ENCODE measurements around the gene PPP2R1B. TPM values are rescaled to one million over a fixed set of nuclear protein-coding genes. Genes with fewer than 3 reads are reported as not detected.
"Not testable (repeated sequence)": the region's sequence is repeated elsewhere in the genome, so short reads cannot be mapped to it uniquely, and the experiment has no call there.

Gene PPP2R1B
- total RNA-seq, 1 experiment from 2014 or later: 105 TPM

GRCh38 chr11:111718436-111718835 is 47.8 kb downstream of the PPP2R1B start:
- Histone ChIP-seq H3K27ac (ENCODE audit: insufficient read length, low read depth, low read length) (no peak overlapping the region), H3K23me2 (ENCODE audit: insufficient read length, low read depth, low read length, poor library complexity, severe bottlenecking) (no peaks in the 10 kb centered on the region), H3K18ac (ENCODE audit: insufficient read length, low read depth, low read length) (no peak overlapping the region), H2BK5ac (ENCODE audit: insufficient read length, low read length) (no peak overlapping the region), H4K5ac (ENCODE audit: insufficient read length, low read depth, low read length) (no peak overlapping the region), H3K14ac (ENCODE audit: insufficient read depth, low read length) (no peak overlapping the region), H2AK5ac (ENCODE audit: insufficient read length, low read length) (no peak overlapping the region), H4K91ac (ENCODE audit: insufficient read length, low read depth, low read length) (no peak overlapping the region), H2AFZ (ENCODE audit: low read length) (no peak overlapping the region), H2BK120ac (ENCODE audit: low read depth, low read length, poor library complexity, severe bottlenecking) (no peak overlapping the region), H3K4me2 (ENCODE audit: insufficient read depth, insufficient read length, low read length) (no peak overlapping the region), H3K9ac (ENCODE audit: extremely low read depth, insufficient read length, low read length) (no peak overlapping the region), H2BK12ac (ENCODE audit: insufficient read length, low read depth, low read length) (no peak overlapping the region), H3K79me1 (ENCODE audit: insufficient read depth, low read depth, low read length, poor library complexity, severe bottlenecking) (no peaks in the 10 kb centered on the region), H3K56ac (ENCODE audit: insufficient read length, low read depth, low read length) (no peak overlapping the region), H3K4ac (ENCODE audit: low read depth, low read length) (no peak overlapping the region), H3T11ph (ENCODE audit: low read length) (no peak overlapping the region), H3K23ac (ENCODE audit: insufficient read length, low read depth, low read length) (no peak overlapping the region), H3K27me3 (ENCODE audit: insufficient read depth, low read length) (no peaks in the 10 kb centered on the region), H4K8ac (replicated peaks; ENCODE audit: insufficient read length, low read depth, low read length) (no peak overlapping the region), H2BK20ac (ENCODE audit: low read depth, low read length, poor library complexity, severe bottlenecking) (no peak overlapping the region), H4K20me1 (ENCODE audit: control insufficient read depth, insufficient read depth, insufficient read length) (no peaks in the 10 kb centered on the region), H3K9me3 (ENCODE audit: control insufficient read depth, low read depth, low read length) (no peaks in the 10 kb centered on the region), H3K4me1 (ENCODE audit: insufficient read depth, low read length) (no peaks in the 10 kb centered on the region; the same call in 1 of the 2 replicates), H2BK15ac (ENCODE audit: low read depth, low read length) (no peak overlapping the region), H3K79me2 (ENCODE audit: insufficient read depth, low read length) (no peaks in the 10 kb centered on the region)
- WGBS (ENCODE audit: extremely low coverage, insufficient read length, low lambda C conversion rate): no CpG with 5 or more reads among the region's 6 CpGs
- H3K27ac Mint-ChIP-seq: peak overlapping the region; percentile 3 to 57 (median 28); a peak in 5 of 7 replicates
- no peak overlapping the region for H3K4me3 Mint-ChIP-seq
- H3K4me1 Mint-ChIP-seq: peaks cover 17 to 22% of the 10 kb centered on the region in 2 experiments
- H3K27me3 Mint-ChIP-seq (ENCODE audit: low read depth): no peaks in the 10 kb centered on the region
- no peaks in the 10 kb centered on the region for H3K9me3 Mint-ChIP-seq
- TF ChIP-seq CTCF (conservative IDR thresholded peaks at IDR 0.05): no peak
- peaks cover 9 to 43% (median 28%) of the 10 kb centered on the region in 3 experiments; a peak in 6 of 7 replicates for H3K36me3 Mint-ChIP-seq (ENCODE audit: insufficient read depth in 1 of 3, low read depth in 3 of 3)
- DNase-seq: no peak

GRCh38 chr11:111717660-111718059 is 48.5 kb downstream of the PPP2R1B start:
- H3K9me3 Mint-ChIP-seq; H3K14ac ChIP-seq (ENCODE audit: insufficient read depth, low read length); H4K91ac ChIP-seq (ENCODE audit: insufficient read length, low read depth, low read length); H2BK12ac ChIP-seq (ENCODE audit: insufficient read length, low read depth, low read length); H3K4me3 Mint-ChIP-seq; H4K5ac ChIP-seq (ENCODE audit: insufficient read length, low read depth, low read length); H3K4me2 ChIP-seq (ENCODE audit: insufficient read depth, insufficient read length, low read length); H2BK15ac ChIP-seq (ENCODE audit: low read depth, low read length); H3K27me3 ChIP-seq (ENCODE audit: insufficient read depth, low read length); H2AK5ac ChIP-seq (ENCODE audit: insufficient read length, low read length); H3K4ac ChIP-seq (ENCODE audit: low read depth, low read length); H3K4me1 ChIP-seq (ENCODE audit: insufficient read depth, low read length); DNase-seq; H3K23ac ChIP-seq (ENCODE audit: insufficient read length, low read depth, low read length); H4K20me1 ChIP-seq (ENCODE audit: control insufficient read depth, insufficient read depth, insufficient read length); H3K9ac ChIP-seq (ENCODE audit: extremely low read depth, insufficient read length, low read length); H3K79me2 ChIP-seq (ENCODE audit: insufficient read depth, low read length); H2BK120ac ChIP-seq (ENCODE audit: low read depth, low read length, poor library complexity, severe bottlenecking); H3K18ac ChIP-seq (ENCODE audit: insufficient read length, low read depth, low read length); H3K27ac Mint-ChIP-seq; H3K23me2 ChIP-seq (ENCODE audit: insufficient read length, low read depth, low read length, poor library complexity, severe bottlenecking); H3K27ac ChIP-seq (ENCODE audit: insufficient read length, low read depth, low read length); H2BK5ac ChIP-seq (ENCODE audit: insufficient read length, low read length); H3K27me3 Mint-ChIP-seq (ENCODE audit: low read depth); H3K56ac ChIP-seq (ENCODE audit: insufficient read length, low read depth, low read length); H2BK20ac ChIP-seq (ENCODE audit: low read depth, low read length, poor library complexity, severe bottlenecking); H3T11ph ChIP-seq (ENCODE audit: low read length); H3K79me1 ChIP-seq (ENCODE audit: insufficient read depth, low read depth, low read length, poor library complexity, severe bottlenecking); H2AFZ ChIP-seq (ENCODE audit: low read length); H4K8ac ChIP-seq (replicated peaks; ENCODE audit: insufficient read length, low read depth, low read length); H3K9me3 ChIP-seq (ENCODE audit: control insufficient read depth, low read depth, low read length): not testable (repeated sequence)
- WGBS (ENCODE audit: extremely low coverage, insufficient read length, low lambda C conversion rate): no CpG with 5 or more reads among the region's 3 CpGs
- peaks cover 12 to 16% of the 10 kb centered on the region in 2 experiments for H3K4me1 Mint-ChIP-seq
- peaks cover 6 to 42% (median 29%) of the 10 kb centered on the region in 3 experiments for H3K36me3 Mint-ChIP-seq (ENCODE audit: insufficient read depth in 1 of 3, low read depth in 3 of 3)
